Motor neuron (in vitro differentiated cells): ENCODE results near the gene SLC13A3. TPM values are rescaled to one million over a fixed set of nuclear protein-coding genes. Genes with fewer than 3 reads are reported as not detected.

Experiments
- ATAC-seq, 8 experiments: fragments of 200-7000 bp; cut with Tn5 transposase; replicated peaks in 6 of 8; 2 replicates each; pipeline ENCODE4 v1.8.0; 2021; ENCODE audit warnings: mild to moderate bottlenecking in 8 of 8, moderate library complexity in 8 of 8
- H3K27ac ChIP-seq, 2 donors: fragments of 250-450 bp; sonication (Bioruptor Pico); 2 replicates each; pipeline ENCODE4 v1.9.0; 2021; ENCODE audit warnings: antibody characterized with exemption in 2 of 2, mild to moderate bottlenecking in 2 of 2, moderate library complexity in 1 of 2
- H3K4me1 ChIP-seq, 2 donors: fragments of 250-450 bp; sonication (Bioruptor Pico); replicated peaks in 1 of 2; 2 replicates each; pipeline ENCODE4 v1.6.1; 2021; ENCODE audit warnings: antibody characterized with exemption in 2 of 2, mild to moderate bottlenecking in 2 of 2, moderate library complexity in 1 of 2
- H3K4me3 ChIP-seq, 5 donors: fragments of 250-450 bp; sonication (Bioruptor Pico); 2 replicates each; pipeline ENCODE4 v1.9.0; 2021; ENCODE audit warnings: antibody characterized with exemption in 5 of 5, mild to moderate bottlenecking in 5 of 5, moderate library complexity in 4 of 5
- WGBS, 10 experiments: fragments of 450-650 bp; shearing (Covaris generic); methylation state at CpG; one replicate each; pipeline ENCODE4 v1.0.0; 2022; 5-methylcytosine and 5-hydroxymethylcytosine counted together
- in situ Hi-C, 9 experiments: fragments of 400-800 bp; cut with MboI; loops; one replicate each; pipeline ENCODE4 v1.15.0; 2021; ENCODE audit warnings: low sequenced_read_pairs in 9 of 9, low pct_unique_long_range_greater_than_20kb in 2 of 9; ENCODE audit not compliant: unreplicated experiment in 9 of 9
- total RNA-seq, 8 experiments: library from RNA; unstranded; fragments of 300-600 nt; gene quantifications; 2 replicates each; pipeline versions ENCODE4 v1.2.3 to v1.2.4, GENCODE V29; 2022

Gene SLC13A3
- total RNA-seq, 8 experiments from 2014 or later: 0.97 to 5.0 (median 3.0) TPM

- H3K4me1 ChIP-seq: peaks cover 18 to 19% of the 10 kb centered on the region in 2 donors
- H3K27ac ChIP-seq: no peak overlapping the region
- ATAC-seq: no peak
- in situ Hi-C loops: no loop called here
- no peak overlapping the region for H3K4me3 ChIP-seq
- 23 to 100% (median 82%) methylated on average over 1 to 4 of the region's 5 CpGs; no CpG with 5 or more reads in 2 of the 10 experiments for WGBS, 10 experiments
Observed at GRCh38 chr20:46548688-46549087, 102.6 kb downstream of the SLC13A3 start.

DNA sequence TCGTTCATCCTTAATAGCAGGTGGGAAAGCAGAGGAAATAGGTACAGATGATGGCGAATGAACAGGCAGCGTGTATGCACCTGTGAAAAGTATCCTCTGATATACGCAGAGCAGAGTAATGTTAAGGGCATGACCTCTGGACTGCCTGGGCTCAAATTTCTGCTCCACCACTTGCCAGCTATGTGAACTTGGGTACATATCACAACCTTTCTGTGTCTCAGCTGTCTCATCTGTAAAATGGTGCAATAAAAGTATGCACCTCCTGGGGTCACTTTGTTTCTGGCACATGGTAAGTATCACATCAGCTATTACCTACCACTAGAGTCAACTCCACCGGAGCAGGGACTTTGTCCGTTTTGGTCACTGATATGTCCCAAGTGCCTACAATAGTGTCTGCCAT is 103.3 kb downstream of the SLC13A3 start:
- no peak overlapping the region for H3K4me3 ChIP-seq
- ATAC-seq: no peak
- H3K27ac ChIP-seq: no peak overlapping the region
- in situ Hi-C loops: no loop called here
- WGBS, 10 experiments: 58 to 100% (median 91%) methylated on average over 3 to 6 of the region's 6 CpGs; no CpG with 5 or more reads in 3 of the 10 experiments
- peaks cover 16 to 19% of the 10 kb centered on the region in 2 donors for H3K4me1 ChIP-seq

DNA sequence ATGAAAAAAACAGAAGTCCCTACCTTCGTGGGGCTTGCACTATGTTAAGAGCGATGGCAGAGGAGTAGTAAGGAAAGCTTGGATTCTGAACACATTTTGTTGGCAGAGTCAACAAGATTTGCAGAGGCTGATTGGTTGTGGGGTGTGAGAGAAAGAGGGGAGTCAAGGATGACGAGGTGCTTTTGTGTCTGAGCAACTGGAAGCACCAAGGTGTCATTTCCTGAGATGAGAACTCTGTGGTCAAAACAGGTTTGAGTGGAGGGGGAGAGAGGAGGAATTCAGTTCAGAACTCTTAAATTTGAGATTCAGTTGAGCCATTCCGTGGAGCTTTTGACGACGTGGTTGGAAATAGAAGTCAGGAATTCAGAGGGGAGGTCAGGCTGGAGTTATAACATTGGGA is 104.3 kb downstream of the SLC13A3 start:
- Histone ChIP-seq H3K4me3 (no peak overlapping the region), H3K27ac (no peak overlapping the region), H3K4me1 (peaks cover 5 to 9% of the 10 kb centered on the region in 2 donors)
- no peak for ATAC-seq
- WGBS, 10 experiments: 6 to 100% (median 80%) methylated on average over 1 to 6 of the region's 6 CpGs; no CpG with 5 or more reads in 1 of the 10 experiments
- in situ Hi-C loops: no loop called here

GRCh38 chr20:46546298-46546697 is 105.0 kb downstream of the SLC13A3 start:
- WGBS, 10 experiments: 60 to 100% (median 83%) methylated on average over 1 to 3 of the region's 3 CpGs; no CpG with 5 or more reads in 1 of the 10 experiments
- no peak overlapping the region for H3K4me3 ChIP-seq
- peak in 1 of 8 experiments; percentile 20 for ATAC-seq
- in situ Hi-C loops: no loop called here
- H3K27ac ChIP-seq: no peak overlapping the region
- peaks cover 0 to 3% of the 10 kb centered on the region in 2 donors for H3K4me1 ChIP-seq

DNA sequence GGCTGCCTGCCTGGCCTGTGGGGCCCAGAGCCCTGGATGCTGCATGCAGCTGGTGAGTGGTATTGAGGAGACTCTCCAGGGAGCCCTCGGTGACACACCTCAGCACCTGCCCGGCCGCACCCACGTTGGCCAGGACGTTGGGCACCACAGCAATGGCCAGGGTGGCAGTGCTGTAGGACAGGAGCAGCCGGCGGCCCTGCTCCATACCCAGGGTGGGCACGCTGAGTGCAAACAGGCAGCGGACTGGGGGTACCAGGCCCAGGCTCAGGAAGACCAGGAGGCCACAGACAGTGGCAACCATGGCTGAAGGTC is 105.5 kb downstream of the SLC13A3 start:
- in situ Hi-C loops: no loop called here
- H3K4me1 ChIP-seq: peaks cover 0 to 3% of the 10 kb centered on the region in 2 donors
- H3K4me3 ChIP-seq: no peak overlapping the region
- no peak overlapping the region for H3K27ac ChIP-seq
- no peak for ATAC-seq
- WGBS, 10 experiments: 17 to 100% (median 82%) methylated on average over 1 to 3 of the region's 9 CpGs; no CpG with 5 or more reads in 7 of the 10 experiments

DNA sequence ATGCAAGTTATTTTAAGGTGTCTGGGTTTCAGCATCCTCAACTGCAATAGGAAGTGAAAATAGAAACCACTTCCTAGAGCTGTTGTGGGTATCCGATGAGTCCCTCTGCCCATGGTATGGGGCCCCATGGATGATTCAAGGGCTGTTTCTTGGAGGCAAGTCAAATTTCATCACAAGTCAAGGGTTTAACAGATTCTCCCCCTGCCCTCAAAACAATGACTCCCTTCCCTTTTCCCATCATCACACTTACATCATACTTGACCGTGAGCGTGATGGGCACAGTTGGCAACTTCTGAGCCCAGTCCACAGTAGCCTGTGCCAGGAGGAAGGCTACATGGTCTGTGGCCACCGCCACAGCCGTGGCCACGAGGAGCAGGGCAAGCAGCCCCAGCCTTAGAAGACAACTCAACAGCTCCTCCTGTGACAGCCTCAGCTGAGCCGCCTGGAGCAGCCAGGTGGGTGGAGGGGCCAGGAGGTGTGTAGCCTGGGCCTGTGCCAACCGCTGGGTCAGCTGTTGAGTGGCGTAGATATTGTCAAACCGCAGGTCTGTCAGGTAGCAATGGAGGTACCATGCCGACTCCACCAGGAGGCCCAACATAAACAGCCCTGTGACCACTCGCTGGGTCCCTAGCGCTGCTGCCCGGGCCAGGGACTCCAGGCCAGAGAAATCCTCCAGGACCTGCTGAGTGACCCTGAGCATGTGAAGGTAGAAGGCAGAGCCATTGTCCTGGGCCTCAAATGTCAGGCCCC is 106.0 kb downstream of the SLC13A3 start:
- no peak overlapping the region for H3K4me3 ChIP-seq
- ATAC-seq: no peak
- no peak overlapping the region for H3K27ac ChIP-seq
- WGBS, 10 experiments: 33 to 94% (median 82%) methylated on average over 1 to 6 of the region's 14 CpGs; no CpG with 5 or more reads in 4 of the 10 experiments
- peaks cover 0 to 3% of the 10 kb centered on the region in 2 donors for H3K4me1 ChIP-seq
- in situ Hi-C loops: no loop called here

GRCh38 chr20:46544576-46544975 is 106.7 kb downstream of the SLC13A3 start:
- in situ Hi-C loops: no loop called here
- H3K4me3 ChIP-seq: no peak overlapping the region
- ATAC-seq: no peak
- H3K27ac ChIP-seq: no peak overlapping the region
- peaks cover 0 to 3% of the 10 kb centered on the region in 2 donors for H3K4me1 ChIP-seq
- WGBS, 10 experiments: 8 to 93% (median 81%) methylated on average over 2 to 3 of the region's 3 CpGs; no CpG with 5 or more reads in 1 of the 10 experiments

GRCh38 chr20:46543959-46544358 is 107.3 kb downstream of the SLC13A3 start:
- WGBS, 10 experiments: 0 to 67% (median 30%) methylated on average over 1 of the region's 1 CpG; no CpG with 5 or more reads in 6 of the 10 experiments
- no peak for ATAC-seq
- in situ Hi-C loops: no loop called here
- Histone ChIP-seq H3K4me3 (no peak overlapping the region), H3K4me1 (peaks cover 0 to 3% of the 10 kb centered on the region in 2 donors), H3K27ac (no peak overlapping the region)

DNA sequence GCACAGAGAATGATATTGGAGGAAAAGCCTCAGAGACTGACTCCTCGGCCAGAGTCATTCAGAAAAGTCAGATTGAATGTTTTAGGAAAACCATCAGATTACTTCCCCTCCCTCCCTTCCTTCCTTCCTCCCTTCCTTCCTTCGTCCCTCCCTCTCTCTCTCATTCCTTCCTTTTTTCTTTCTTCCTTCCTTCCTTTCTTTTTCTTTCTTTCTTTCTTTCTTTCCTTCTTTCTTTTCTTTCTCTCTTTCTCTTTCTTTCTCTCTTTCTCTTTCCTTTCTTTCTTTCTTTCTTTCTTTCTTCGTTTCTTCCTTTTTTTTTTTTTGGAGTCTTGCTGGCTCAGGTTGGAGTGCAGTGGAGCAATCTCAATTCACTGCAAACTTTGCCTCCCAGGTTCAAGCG is 108.2 kb downstream of the SLC13A3 start:
- in situ Hi-C loops: no loop called here
- Histone ChIP-seq H3K4me1 (peaks cover 0 to 3% of the 10 kb centered on the region in 2 donors), H3K4me3 (no peak overlapping the region), H3K27ac (no peak overlapping the region)
- 12 to 92% (median 73%) methylated on average over 2 to 4 of the region's 4 CpGs; no CpG with 5 or more reads in 1 of the 10 experiments for WGBS, 10 experiments
- no peak for ATAC-seq

- Histone ChIP-seq H3K4me1 (peaks cover 0 to 3% of the 10 kb centered on the region in 2 donors), H3K27ac (no peak overlapping the region), H3K4me3 (no peak overlapping the region)
- in situ Hi-C loops: no loop called here
- no peak for ATAC-seq
- WGBS, 10 experiments: 45 to 100% (median 79%) methylated on average over 1 to 15 of the region's 36 CpGs
Observed at GRCh38 chr20:46541229-46541935, 109.9 kb downstream of the SLC13A3 start.

DNA sequence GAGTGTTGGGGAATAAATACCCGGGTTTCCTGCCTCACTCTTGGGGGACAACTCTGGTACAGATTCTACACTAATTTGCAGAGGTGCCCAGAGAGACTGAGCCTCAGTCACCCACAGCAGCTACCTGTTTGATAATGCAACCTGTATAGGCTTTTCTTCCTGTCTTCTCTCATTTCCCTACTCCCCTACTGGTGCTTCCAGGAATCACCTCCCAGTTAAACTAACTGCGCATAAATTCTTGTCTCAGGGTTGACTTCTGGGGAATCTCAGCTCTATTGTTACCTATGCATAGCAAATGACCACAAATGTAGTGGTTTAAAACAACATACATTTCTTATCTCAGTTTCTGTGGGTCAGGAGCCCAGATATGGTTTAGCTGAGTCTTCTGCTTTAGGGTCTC is 112.1 kb downstream of the SLC13A3 start:
- in situ Hi-C loops: no loop called here
- Histone ChIP-seq H3K4me3 (no peak overlapping the region), H3K4me1 (no peaks in the 10 kb centered on the region), H3K27ac (no peak overlapping the region)
- 57 to 79% (median 76%) methylated on average over 1 to 2 of the region's 2 CpGs; no CpG with 5 or more reads in 6 of the 10 experiments for WGBS, 10 experiments
- no peak for ATAC-seq

DNA sequence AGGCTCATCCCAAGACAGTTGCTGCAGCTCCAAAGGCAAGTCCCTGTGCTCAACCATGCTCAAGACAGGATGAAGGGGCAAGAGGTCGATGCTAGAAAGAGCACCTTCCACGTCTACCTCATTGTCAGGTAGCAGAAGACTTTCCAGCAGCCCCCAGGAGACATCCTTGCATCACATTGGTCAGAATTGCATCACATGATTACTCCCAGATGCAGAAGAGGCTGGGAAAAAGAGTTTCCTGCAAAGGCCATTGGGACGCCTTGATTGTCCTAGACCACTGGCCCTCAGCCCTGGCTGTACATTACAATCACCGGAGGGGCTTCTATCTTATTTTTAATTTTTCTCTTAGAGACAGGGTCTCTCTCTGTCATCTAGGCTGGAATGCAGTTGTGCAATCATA is 120.6 kb downstream of the SLC13A3 start:
- no peak for ATAC-seq
- WGBS, 10 experiments: 30 to 100% (median 77%) methylated on average over 2 to 4 of the region's 4 CpGs; no CpG with 5 or more reads in 6 of the 10 experiments
- no peak overlapping the region for H3K27ac ChIP-seq
- peaks cover 3 to 9% of the 10 kb centered on the region in 2 donors for H3K4me1 ChIP-seq
- in situ Hi-C loops: no loop called here
- H3K4me3 ChIP-seq: no peak overlapping the region

DNA sequence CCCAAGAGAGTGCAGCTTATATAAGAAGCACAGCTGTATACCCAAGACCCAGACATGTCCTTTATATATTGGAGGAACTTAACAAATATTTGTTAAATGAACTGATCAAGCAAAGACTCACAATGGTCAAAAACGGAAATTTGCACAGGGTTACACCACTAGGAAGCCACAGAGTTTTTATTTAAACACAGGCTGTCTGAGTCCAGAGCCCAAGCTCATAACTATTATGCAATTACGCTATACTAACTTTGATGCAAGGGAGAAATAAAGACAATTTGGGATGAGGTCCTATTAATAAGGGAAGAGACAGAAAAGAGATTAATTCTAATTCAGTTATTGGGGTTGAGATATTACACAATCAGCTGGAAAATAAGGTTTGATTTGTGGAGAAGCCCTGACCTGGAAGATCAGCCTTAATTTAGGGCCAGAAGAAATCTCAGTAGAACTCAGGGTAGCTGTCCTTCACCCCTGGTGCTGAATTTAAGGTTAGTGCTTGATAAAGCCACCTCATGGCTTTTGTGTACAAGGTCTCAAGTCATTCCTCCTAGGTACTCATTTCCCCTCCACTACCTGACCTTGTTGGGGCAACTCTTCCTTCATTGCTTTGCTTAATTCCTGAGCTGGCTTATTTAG is 127.4 kb downstream of the SLC13A3 start:
- WGBS, 10 experiments: 0 to 100% (median 47%) methylated on average over 1 to 2 of the region's 2 CpGs; no CpG with 5 or more reads in 2 of the 10 experiments
- H3K27ac ChIP-seq: no peak overlapping the region
- no peak overlapping the region for H3K4me3 ChIP-seq
- peaks cover 2 to 3% of the 10 kb centered on the region in 2 donors for H3K4me1 ChIP-seq
- in situ Hi-C loops: loop anchor here in 1 of 9 experiments (25.0 kb wide), 1 partner anchor 163 kb away; the partner anchor contains the start of gene TP53RK
- no peak for ATAC-seq
